ENCODE measurements around the gene IQCN. TPM values are rescaled to one million over a fixed set of nuclear protein-coding genes. Genes with fewer than 3 reads are reported as not detected.

The IQCN gene
- total RNA-seq, 1 donor: 36.1 TPM

DNA sequence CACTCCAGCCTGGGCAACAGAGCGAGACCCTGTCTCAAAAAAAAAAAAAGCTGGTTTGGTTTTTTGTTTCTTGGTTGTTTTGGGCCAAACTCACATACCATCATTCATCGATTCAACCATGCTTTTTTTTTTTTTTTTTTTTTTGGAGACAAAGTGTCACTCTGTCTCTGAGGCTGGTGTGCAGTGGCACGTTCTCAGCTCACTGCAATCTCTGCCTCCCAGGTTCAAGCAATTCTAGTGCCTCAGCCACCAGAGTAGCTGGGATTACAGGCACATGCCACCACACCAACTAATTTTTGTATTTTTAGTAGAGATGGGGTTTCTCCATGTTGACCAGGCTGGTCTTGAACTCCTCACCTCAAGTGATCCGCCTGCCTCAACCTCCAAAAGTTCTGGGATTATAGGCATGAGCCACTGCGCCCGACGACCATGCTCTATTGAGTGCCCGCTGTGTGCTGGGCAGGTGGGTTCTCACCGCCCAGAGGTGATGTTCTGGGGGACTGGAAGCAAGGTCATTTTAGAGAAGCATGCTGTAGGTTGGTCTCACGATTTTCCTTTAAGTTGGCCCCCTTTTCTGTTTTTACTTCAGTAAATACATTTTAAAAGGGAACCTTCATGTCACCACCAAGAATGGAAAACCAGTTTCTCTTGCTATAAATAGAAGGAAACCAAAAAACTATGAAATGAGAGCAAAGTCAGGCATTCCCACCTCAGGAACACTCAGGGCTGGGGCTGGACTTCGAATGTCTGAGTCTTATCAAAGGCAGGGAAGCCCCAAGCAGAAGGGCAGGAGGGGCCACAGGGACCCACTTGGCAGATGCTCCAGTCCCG is 15.4 kb upstream of the IQCN start:
- peak in 1 of 3 donors; percentile 35 for DNase-seq (ENCODE audit: low read depth in 2 of 3, low spot score in 2 of 3)

DNA sequence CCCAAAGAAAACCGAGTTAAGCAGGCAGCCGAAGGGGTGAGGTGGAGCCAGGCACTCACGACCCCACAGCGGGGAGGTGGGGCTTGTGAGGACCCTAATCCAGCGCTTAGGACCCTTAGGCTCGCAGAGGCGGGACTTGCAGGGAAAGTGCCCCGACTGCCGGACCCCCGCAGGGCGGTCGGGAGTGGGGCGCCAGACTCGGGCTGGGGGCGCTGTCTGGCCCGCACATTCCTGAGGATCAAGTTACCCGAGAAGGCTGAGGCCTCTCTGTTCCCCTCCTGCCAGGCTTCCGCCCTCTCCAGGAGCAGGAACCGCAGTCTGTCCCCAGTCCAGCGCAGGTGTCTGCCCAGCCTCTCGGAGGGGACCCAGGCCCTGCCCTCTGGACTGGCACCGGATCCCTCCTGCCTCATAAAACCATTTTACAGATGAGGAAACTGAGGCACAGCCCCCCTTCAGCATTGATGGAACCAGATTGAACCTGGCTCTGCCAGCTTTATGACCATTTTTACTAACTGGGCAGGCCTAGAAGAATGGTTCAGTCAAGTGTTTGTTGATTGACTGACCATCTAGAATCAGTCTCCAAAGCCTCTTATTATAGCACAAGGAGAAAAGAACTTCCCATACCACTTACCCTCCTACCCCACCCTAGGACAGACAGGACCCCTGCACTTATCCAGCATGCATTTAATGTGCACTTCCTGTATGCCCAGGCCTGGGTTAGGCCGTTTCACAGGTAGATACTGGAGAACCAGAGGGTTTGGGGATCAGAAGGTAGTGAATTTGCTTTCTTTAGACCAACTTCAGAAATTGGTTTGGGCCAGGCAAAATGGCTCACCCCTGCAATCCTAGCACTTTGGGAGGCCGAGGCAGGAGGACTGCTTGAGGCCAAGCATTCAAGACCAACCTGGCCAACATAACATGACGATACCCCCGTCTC is 13.9 kb upstream of the IQCN start:
- DNase-seq (ENCODE audit: low read depth in 2 of 3, low spot score in 2 of 3): no peak

- DNase-seq (ENCODE audit: low read depth in 2 of 3, low spot score in 2 of 3): no peak
Observed at GRCh38 chr19:18286973-18287635, 12.9 kb upstream of the IQCN start.

- DNase-seq (ENCODE audit: low read depth in 2 of 3, low spot score in 2 of 3): no peak
Observed at GRCh38 chr19:18284712-18285360, 10.6 kb upstream of the IQCN start.

- no peak for DNase-seq (ENCODE audit: low read depth in 2 of 3, low spot score in 2 of 3)
Observed at GRCh38 chr19:18283338-18283737, 9.1 kb upstream of the IQCN start.

DNA sequence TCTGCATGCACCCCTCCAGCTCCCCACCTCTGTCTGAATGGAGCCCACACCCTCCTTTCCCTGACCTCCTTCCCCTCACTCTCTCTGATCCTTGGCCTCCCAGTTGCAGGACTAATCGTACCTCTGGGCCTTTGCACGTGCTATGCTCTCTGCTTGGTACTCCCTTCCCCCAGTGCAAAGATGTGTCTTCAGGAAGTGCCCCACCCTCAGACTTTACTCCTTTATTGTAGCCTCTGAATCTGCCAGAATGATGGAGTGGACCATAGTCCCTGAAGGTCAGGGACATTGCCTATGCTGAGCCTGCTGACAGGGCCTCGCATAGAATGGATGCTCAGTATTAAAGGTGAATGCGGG is 8.5 kb upstream of the IQCN start:
- DNase-seq (ENCODE audit: low read depth in 2 of 3, low spot score in 2 of 3): no peak

- no peak for DNase-seq (ENCODE audit: low read depth in 2 of 3, low spot score in 2 of 3)
Observed at GRCh38 chr19:18282021-18282787, 8.0 kb upstream of the IQCN start.

DNA sequence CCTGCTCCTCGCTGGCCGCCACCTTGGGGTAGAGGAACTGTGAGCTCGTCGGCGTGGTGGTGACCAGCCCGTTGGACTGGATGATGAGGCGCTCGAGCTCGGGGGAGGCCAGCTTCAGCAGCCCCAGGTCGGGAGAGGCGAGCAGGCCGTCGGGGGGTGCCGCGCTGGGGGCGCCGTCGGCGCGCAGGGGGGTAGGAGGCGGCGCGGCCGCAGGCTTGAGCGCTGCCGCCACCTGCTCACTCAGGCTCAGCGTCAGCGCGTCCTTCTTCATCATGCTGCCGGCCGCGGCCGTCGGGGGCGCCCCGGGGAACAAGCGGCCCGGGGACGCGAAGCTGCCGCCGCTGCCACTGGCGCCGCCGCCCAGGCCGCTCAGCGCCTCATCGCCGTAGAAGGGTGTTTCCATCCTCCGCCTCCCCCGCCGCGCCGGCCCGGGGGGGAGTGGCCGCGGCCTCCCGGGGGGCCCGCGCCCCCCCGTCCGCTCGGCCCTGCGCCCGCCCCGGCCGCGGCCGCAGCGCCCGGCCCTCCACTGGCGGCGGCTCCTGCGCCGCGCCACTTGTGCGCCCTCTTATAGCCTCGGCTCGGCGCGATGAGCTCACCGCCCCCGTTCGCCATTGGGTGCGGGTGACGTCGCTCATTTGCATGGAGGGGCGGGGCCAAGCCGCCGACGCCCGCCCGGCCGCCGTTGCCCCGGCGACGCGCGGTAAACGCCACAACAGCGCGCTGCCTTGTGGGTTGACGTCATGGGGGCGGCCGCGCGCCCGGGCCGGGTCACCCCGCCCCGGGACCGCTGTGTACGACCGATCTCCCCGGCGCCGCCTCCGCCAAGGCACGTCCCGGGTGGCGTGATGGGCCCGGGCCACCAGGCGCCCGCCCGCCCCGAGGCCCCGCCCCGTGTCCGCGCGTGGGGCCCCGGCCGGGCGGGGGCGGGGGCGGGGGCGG is 7.1 kb upstream of the IQCN start, which contains the start of gene JUND:
Gene JUND (minus strand): TSS at position 541 of the 939 bp plus-strand sequence. CDS start 138 bp downstream, at position 403.
- DNase-seq (ENCODE audit: low read depth in 2 of 3, low spot score in 2 of 3): peak; percentile 98 to 100 (median 99)

DNA sequence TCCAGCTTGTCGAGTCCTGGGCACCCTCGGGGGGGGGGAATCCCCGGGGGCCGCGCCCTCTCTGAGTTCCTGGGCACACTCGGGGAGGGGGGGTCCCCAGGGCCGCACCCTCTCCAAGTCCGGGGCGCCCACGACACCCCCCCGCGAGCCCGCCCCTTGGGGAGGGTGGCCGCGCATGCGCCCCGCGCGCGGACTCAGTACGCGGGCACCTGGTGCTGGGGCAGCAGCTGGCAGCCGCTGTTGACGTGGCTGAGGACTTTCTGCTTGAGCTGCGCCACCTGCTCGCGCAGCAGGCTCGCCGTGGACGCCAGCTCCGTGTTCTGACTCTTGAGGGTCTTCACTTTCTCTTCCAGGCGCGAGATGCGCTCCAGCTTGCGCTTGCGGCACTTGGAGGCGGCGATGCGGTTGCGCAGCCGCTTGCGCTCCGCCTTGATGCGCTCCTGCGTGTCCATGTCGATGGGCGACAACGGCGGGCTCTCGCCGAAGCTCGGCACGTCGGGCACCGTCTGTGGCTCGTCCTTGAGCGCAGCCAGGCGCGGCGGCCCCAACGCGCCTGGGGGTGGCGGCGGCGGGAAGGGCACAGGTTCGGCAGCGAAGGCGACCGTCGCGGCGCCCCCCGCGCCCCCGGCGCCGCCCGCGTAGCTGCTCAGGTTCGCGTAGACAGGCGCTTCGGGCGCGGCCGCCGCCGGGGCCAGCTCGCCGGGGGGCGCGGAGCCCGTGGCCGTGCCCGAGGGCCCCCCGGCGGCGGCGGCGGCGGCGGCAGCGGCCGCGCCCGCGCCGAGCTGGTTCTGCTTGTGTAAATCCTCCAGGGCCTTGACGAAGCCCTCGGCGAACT is 6.2 kb upstream of the IQCN start:
- peak; percentile 38 to 71 (median 55) for DNase-seq (ENCODE audit: low read depth in 2 of 3, low spot score in 2 of 3)

GRCh38 chr19:18279516-18280246 is 5.4 kb upstream of the IQCN start:
- DNase-seq (ENCODE audit: low read depth in 2 of 3, low spot score in 2 of 3): peak; percentile 65 to 95 (median 89)

DNA sequence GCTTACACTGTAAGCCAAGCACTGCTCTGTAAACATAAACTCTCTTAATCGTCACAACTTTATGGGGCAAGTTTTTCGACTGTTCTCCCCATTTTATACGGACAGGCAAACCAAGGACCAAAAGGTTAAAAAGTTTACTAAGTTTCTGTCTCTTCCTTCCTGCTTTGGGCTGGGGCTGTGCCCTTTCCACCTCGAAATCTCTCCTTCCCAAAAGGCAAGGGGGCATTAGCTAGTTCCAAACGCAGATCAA is 4.9 kb upstream of the IQCN start:
- DNase-seq (ENCODE audit: low read depth in 2 of 3, low spot score in 2 of 3): no peak

- peak; percentile 25 to 76 (median 29) for DNase-seq (ENCODE audit: low read depth in 2 of 3, low spot score in 2 of 3)
Observed at GRCh38 chr19:18278521-18279265, 4.4 kb upstream of the IQCN start.

- DNase-seq (ENCODE audit: low read depth in 2 of 3, low spot score in 2 of 3): peak in 1 of 3 donors; percentile 77
Observed at GRCh38 chr19:18274781-18275356, 617 bp upstream of the IQCN start.

- DNase-seq (ENCODE audit: low read depth in 2 of 3, low spot score in 2 of 3): no peak
Observed at GRCh38 chr19:18273561-18274218, 562 bp downstream of the IQCN start.

DNA sequence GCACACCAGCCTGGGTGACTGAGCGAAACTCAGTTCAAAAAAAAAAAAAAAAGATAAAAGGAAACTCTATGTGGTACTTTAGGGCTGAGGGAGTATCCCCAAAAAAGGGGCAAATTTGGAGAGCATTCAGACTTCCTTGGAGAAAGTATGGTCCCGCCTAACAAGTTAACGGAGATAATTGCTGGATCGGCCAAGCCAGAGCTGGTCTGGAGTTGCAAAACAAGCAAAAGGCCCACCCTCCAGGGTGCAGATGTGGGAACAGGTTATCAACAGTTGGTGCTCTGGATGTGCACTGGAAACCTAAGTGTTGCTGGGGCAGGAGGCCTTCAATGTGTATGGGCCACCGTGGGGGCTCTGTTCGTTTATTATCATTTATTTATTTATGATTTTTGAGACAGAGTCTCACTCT is 2.8 kb downstream of the IQCN start:
- peak in 1 of 3 donors; percentile 66 for DNase-seq (ENCODE audit: low read depth in 2 of 3, low spot score in 2 of 3)

- DNase-seq (ENCODE audit: low read depth in 2 of 3, low spot score in 2 of 3): peak in 1 of 3 donors; percentile 50
Observed at GRCh38 chr19:18270326-18270725, 3.9 kb downstream of the IQCN start.
